GM21529 (cell line): ENCODE measurements around the gene HCLS1.
A peak's percentile ranks its signal among the peaks of the same experiment; 100 is the strongest.
"Not testable (repeated sequence)": the region's sequence is repeated elsewhere in the genome, so short reads cannot be mapped to it uniquely, and the experiment has no call there.

Experiments used
- ATAC-seq: cut with Tn5 transposase; IDR thresholded peaks from one replicate; pipeline ENCODE4 v1.9.1; 2021; ENCODE audit not compliant: unreplicated experiment

The HCLS1 gene, protein sequence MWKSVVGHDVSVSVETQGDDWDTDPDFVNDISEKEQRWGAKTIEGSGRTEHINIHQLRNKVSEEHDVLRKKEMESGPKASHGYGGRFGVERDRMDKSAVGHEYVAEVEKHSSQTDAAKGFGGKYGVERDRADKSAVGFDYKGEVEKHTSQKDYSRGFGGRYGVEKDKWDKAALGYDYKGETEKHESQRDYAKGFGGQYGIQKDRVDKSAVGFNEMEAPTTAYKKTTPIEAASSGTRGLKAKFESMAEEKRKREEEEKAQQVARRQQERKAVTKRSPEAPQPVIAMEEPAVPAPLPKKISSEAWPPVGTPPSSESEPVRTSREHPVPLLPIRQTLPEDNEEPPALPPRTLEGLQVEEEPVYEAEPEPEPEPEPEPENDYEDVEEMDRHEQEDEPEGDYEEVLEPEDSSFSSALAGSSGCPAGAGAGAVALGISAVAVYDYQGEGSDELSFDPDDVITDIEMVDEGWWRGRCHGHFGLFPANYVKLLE

DNA sequence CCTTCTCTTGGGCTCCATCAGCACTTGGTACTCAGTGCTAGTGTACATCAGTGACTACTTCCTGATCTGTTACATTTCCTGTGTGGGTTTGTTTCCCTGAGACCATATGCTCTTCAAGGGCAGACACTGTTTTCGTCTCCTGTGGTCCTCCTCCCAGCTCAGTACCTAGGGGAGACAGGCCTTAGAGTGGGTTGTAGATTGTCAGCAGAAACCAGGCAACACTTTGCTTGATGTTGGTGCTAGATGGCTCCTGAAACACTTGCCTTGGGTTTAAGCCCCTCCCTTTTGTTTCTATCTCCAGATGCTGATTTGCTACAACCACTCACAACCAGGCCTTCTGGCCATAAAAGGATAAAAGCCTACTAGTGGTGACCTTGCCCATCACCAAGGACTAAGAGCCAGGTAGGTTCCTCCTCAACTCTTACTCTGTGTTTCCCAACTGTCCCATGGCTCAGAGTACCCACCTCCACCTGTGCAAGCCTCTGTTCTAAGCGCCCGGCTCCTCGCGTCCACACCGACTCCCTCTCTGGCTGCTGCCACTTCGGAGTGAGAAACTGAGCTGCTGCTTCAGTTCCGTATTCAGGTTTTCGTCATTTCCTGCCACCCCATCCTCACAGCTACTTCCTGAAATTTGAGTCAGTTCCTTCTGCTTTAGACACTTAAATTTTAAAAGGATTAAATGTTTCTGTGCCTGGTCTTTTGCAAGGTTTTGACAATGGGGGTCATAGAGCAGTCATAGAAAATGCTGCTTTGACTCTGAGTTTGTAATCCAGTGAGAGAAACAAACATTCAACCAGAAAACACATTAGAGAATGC, at the start of gene HCLS1:
TSS of gene HCLS1 (minus strand) at position 548 of the 816 bp plus-strand sequence. CDS start 2,556 bp downstream, outside the sequence.
- ATAC-seq, result peak; percentile 84

DNA sequence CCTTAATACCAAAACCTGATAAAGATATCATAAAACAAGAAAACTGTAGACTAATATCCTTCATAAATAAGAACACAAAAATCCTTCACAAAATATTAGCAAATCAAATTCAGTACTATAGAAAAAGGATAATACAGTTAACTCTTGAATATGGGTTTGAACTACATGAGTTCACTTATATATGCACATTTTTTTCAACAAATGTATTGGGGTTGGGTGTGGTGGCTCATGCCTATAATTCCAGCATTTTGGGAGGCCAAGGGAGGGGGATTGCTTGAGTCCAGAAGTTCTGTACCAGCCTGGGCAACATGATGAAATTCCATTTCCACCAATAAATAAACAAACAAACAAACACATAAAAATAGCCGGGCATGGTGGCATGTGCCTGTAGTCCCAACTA, 49.6 kb upstream of the HCLS1 start:
- ATAC-seq, result no peak

DNA sequence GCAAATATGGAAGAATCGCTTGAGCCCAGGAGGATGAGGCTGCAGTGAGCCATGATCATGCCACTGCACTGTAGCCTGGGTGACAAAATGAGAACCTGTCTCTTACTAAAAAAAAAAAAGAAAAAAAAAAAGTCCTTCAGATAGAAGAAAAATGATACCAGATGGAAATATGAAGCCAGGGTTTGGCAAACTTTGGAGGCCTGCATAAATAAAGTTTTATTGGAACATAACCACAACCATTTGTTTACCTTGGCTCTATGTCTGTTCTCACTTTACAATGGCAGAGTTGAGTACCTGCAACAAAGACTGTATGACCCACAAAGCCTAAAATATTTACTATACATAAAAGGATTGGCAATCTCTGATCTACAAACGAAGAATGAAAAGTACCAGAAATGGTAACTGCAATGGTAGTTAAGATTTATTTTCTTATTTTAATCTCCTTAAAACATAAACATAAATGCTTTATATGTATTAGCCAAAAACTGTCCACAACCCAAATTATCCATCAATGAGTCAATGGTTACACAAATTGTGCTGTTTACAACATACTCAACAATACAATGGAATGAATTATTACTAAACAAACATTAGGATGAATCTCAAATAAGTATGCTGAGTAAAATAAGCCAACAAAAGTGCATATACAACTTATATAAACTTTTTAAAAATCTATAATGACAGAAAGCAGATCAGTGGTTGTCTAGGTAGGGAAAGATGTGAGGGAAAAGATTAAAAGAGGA, 47.0 kb upstream of the HCLS1 start:
- ATAC-seq, result no peak

DNA sequence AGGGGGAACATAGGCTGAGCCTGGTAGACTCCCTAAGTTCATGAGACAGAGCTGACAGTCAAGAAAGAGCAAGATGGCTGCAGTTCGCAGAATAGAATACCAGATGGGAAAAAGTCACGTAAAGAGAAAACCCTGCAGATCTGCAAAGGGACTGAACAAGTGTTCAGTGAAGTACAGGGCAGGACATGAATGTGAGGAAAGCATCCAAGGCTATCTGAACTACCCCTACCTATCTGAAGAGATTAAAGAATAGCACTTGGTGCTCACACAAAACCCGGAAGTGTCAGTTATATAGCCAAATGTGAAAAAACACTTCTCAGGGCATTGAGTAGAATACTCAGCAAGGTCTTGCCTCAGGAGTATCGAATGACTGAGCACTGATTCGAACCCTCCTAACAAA, 44.8 kb upstream of the HCLS1 start:
- no peak for ATAC-seq

DNA sequence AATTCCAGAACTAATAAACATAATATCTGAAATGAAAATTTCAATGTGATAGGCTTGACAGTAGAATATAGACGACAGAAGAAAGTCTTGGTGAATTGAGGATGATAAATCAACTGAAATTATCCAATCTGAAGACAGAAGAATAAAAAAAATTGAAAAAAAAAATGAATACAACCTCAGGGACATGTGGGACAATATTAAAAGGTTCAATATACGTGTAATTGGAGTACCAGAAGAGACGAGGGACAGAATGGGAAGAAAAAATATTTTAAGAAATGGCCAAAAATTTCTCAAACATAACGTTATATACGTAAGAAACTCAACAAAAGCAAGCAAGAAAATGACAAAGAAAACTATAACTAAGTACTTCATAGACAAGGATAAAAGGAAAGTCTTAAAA, 43.3 kb upstream of the HCLS1 start:
- no peak for ATAC-seq

DNA sequence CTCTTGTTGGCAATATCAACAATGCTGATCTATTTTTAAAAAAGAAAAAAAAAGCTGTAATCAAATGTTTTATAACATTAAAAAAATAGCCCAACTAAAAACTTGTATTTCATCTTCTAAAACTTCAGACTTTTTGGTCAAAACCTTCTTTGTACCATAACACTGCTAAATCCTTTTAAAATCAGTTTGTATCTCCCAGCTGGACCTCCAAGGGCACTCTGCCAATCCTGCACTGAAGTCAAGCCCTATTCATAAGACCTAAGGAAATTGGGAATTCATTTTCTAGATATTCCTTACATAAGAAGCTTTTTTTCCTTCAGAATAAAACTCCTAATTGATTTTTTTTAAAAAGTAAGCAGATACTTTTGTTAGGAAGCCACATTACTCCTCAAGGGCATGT, 38.2 kb upstream of the HCLS1 start:
- no peak for ATAC-seq

DNA sequence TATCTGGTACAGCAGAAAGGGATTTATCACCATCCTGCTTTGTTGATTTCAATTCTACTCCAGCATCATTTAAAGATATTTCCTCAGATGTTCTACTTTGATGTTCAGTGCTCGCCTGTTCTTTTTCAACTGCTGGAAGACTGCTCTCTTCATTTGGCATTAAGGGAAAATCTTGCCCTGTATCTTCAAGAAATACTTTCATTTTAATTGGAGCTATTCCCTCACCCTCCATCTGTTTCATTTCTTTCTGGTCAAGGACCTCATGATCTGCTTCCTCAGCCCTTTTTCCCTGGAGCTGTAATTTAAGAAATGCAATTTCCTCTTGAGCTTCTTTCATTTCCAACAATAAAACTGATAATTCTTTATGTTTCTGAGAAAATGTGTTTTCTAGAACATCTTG, 37.8 kb upstream of the HCLS1 start:
- no peak for ATAC-seq

DNA sequence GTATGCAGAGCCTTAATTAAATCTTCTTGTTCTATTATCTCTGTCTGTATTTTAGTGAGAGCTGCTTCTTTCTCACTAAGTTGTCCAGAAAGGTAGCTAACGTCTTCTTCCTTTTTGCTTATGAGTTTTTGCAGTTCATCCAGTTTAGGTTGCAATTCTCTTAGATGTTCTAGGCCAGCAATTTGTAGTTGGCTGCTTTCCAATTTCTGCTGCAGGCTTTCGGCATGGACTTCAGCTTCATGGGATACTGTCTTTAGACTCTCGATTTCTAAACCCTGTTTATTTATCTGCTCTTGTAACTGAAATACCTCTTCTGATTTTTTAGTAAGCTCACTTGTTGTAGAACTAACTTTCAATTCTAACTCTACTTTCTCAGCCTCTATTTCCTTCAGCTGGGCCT, 35.5 kb upstream of the HCLS1 start:
- ATAC-seq, result no peak

DNA sequence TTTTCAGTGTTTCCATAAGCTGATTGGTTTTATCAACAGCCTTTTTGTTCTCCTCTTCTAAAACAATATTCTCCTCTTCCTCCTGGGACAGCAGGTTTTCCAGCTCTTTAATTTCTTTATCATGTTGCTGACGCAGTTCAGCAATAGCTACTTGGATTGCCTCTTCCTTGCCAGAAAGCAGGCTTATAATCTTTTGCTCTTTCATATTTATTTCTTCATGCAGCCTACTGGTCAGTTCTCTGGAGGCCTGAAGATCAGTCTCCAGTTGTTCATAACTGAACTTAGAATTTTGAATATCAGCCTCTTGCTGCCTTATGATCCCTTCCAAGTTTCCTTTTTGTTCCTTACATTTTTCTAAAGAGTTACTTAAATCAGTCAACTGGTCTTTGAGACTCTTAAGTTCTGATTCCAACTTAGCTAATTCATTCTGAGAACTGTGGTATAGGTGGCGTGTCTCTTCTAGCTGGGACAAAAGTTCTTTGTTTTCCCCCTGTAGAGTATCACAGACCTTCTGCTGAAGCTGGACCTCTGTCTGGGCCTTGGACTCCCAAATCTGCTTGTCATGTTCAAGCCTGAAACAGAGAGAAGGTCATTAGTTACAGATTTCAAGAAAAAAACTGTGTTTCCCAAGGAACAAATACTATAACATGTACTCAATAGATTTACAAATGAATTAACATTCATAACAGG, 31.5 kb upstream of the HCLS1 start:
- ATAC-seq, result no peak

DNA sequence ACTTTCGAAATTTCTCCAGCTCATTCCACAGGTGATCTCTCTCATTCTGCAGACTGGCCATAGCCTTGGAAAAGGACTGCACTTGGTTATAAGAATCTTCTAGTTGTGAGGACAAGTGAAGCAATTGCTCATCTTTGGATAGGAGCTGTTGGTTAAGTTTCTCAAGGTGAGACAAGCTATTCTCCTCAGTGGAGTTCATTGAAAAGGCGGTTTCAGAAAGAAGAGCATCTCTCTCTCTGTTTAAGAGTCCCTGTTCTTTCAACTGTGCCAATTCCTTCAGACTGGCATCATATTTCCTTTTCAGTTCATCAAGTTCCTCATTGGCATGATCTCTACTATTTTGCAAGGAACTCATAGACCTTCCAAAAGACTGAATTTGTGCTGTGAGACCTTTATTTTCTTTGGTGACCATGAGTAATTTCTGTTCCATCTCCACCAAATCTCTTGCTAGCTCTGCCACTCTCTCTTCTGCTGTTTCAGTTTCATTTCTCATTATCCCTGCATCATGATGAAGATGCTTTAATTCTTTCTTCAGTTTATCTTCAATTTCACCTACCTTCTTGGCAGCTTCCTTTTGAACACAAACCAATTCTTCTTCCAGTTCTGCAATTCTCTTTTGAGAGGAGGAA, 30.2 kb upstream of the HCLS1 start:
- ATAC-seq, result peak; percentile 70

DNA sequence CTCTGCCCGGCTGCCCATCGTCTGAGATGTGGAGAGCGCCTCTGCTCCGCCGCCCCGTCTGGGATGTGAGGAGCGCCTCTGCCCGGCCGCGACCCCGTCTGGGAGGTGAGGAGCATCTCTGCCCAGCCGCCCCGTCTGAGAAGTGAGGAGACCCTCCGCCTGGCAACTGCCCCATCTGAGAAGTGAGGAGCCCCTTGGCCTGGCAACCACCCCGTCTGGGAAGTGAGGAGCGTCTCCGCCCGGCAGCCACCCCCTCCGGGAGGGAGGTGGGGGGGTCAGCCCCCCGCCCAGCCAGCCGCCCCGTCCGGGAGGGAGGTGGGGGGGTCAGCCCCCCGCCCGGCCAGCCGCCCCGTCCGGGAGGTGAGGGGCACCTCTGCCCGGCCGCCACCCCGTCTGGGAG, 28.0 kb upstream of the HCLS1 start:
- not testable (repeated sequence) for ATAC-seq

DNA sequence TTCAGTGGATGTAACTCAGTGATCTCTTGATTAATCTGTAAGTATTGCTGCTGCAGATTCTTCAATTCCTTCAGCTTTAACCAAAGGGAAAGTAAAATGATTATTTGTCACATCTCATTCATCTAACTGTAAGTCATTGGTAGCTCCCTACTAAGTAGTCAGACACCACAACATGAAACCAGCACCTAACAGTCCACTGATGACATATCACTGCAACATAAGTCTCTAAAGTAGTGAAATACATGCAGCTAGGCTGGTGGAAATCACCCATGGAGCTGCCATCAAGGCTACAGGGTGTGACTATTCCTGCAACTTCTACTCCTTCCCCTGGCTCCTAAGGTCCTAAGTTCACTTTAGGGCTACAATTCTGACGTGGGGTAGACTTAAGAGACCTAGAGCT, 21.1 kb upstream of the HCLS1 start:
- no peak for ATAC-seq

DNA sequence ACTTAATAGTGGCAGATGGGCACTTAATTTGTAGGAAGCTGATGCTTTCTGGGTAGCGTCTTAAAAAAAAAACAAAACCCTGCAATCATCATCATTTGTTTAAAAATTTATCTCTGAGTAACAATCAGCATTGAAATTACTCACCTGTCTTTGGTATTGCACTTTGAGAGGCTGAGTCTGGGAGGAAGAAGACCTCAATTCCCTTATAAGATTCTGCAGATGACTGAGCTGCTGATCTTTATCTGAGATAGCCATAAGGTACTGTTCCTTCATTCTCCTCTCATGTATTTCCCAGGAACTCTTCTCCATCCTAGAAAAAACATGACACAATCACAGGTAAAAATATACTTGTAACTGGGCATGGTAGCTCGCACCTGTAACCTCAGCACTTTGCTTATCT, 16.4 kb upstream of the HCLS1 start:
- ATAC-seq, result no peak

DNA sequence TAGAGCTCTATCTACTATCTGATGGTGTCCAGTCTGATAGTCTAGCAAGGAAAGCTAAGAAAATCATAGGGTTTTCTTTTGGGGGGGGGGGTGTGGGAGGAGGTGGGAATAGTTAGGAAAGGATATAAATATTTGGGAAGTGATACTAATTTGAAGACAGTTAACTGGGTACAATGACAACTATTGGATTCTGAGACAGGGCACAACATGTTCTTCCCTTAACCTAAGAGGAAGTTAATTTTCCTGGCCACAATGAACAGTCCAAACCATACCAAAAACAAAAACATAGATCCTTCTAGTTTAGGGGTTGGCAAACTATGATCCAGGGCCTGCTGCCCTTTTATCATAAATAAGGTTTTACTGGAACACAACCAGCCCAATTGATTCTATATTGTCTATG, 10.0 kb upstream of the HCLS1 start:
- no peak for ATAC-seq

DNA sequence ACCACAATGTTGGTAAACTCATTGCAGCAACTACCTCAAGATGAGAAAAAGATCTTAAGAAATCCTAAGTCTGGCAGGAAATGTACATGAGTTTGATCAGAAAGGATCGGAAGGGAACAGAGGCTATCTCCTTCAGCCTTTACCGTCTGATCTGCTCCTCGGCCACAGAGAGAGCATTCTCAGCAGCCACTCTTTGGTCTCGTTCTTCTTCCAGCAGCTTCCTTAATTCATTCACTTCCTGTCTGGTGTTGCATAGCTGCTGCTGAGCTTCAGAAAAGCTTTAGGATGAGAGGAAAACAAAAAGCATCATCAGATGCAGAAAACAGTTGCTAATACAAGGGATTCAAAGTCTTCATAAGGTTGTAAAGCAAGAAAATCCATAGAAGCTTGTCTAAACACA, 6.6 kb upstream of the HCLS1 start:
- no peak for ATAC-seq

DNA sequence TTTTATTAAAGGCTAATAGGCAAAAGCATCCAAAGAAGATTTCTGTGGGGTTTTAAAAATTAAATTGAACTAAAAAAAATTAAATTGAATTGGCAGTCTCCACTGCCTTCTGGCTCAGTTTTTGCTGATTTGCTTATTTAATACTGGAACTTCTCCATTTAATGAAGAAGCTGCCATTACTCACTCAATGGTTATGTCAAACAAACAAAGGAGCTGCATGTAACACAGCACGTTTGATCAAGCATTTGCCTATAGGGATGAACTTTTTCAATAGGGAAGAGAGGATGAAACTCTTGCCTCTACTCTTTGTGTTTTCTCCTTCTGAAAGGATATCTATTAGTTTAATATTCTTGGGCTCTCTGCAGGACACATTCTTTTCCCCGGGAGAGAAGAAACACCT, 4.8 kb upstream of the HCLS1 start:
- no peak for ATAC-seq

DNA sequence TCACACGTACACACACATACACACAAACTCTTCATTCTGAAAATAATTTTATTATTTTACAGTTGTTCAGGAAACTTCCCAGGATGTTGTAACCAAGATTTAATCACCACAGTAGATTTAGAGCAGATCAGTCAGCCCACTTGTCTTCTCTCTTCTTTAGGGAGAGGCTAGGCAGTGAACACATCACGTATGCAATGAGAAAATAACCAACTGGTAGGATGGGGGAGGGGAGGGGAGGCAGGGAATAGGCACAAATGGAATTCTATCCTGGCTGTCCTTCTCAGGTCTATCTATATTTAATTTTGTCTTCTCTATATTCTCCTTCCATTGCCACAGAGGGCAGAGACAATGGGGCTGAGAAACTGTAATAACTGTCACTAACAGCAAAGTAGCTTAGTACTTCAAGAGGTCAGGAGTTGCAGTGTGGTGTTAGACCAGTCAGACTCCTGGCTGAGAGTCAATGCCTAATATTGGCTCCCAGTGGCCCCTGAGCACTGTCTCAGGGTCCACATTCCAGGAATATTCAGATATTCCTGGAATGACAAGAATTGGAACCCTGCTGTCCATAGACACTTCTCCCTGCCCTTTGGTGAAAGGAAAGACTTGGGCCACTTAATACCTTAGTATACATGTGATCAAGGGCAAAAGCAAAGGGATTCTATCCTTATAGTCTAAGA, 2.6 kb upstream of the HCLS1 start:
- no peak for ATAC-seq

DNA sequence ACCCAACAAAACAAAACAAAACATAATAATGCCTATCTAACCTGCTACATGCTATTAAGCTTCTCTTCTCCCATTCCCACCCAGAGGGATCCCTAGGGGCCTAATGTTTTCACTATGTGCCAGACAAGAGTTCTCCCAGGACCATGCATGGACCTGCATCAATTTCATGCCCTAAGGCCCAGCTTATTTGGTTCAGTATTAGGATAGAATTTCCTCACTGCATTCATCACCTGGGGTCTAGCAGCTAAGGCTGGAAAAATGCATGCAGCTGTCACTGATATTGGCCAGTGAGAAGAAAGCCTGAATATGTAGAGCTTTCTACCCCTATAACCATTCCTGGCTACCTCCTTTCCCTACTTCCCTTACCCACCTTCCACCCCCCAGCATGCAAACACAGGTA, 2.0 kb upstream of the HCLS1 start:
- ATAC-seq, result no peak

DNA sequence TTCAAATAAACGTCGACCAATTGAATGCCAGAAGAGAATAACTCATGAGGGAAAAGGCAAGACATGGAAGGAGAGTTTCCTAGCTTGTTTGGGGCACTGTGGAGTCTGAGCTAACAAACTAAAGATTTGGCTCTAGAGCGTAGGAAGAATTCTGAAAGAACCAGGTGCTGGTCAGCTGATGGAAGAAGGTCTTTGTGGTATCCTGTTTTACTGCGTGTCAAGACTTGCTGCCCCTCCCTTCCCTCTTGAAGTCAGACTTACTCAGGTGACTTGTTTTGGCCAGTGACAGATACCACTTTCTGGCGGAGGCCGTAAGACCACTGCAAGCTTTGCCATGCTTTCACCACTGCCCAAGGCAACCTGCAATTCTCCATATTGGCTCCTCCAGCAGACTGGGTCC, 673 bp upstream of the HCLS1 start:
- no peak for ATAC-seq

DNA sequence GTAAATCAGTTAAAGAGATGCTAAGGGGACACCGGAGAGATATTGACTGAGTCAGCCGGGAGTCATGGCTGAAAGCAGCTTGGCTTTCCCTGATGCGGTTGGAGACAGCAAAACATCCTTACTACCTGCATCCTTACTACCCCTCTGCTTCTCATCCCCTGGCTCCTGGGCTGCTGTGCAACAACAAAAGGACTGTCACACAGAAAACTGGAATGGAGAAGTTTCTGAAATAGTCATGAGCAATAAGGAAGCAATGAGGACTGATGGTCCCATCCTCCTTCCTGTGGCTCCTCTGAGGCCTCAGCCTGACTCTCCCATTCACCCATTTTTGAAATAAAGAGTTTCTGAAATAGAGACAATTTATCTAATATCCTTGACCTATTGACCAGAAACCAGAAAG, 1.1 kb downstream of the HCLS1 start:
- ATAC-seq, result no peak
